A673 (cell line): ENCODE data around the gene SRCIN1. TPM values are rescaled to one million over a fixed set of nuclear protein-coding genes. Genes with fewer than 3 reads are reported as not detected.
"Not testable (repeated sequence)": the region's sequence is repeated elsewhere in the genome, so short reads cannot be mapped to it uniquely, and the experiment has no call there.

ENCODE experiments used
- BruUV-seq: library from RNA; stranded (reverse); fragments of 400-500 nt; replicated peaks from 2 replicates; lab custom pipeline; 2021; lab: Mats Ljungman, UMichigan
- CTCF ChIA-PET: fragments of 300-600 bp; sonication (Branson Sonifier 250); formaldehyde crosslinking; loops from one replicate; lab custom pipeline; 2022; ENCODE audit warnings: antibody characterized with exemption; lab: Charles Lee
- POLR2A ChIA-PET: fragments of 300-600 bp; sonication (Branson Sonifier 250); formaldehyde crosslinking; loops from one replicate; lab custom pipeline; 2022; ENCODE audit warnings: antibody characterized with exemption; ENCODE audit not compliant: low non-redundant PET; lab: Charles Lee
- DNase-seq: peaks from one replicate; pipeline ENCODE4 v3.0.0-alpha.2; 2015; ENCODE audit warnings: low spot score
- H3K27ac ChIP-seq: fragments of 200-600 bp; sonication (generic); 2 replicates; pipeline ENCODE4 v1.5.1; 2016; ENCODE audit warnings: mixed run types, low read depth, mild to moderate bottlenecking, mixed read lengths, antibody characterized with exemption, low read length; ENCODE audit not compliant: poor library complexity, severe bottlenecking
- H3K27me3 ChIP-seq: fragments of 200-600 bp; sonication (generic); replicated peaks from 2 replicates; pipeline ENCODE4 v1.6.1; 2017; ENCODE audit warnings: mixed run types, low read depth, mild to moderate bottlenecking, mixed read lengths, antibody characterized with exemption, low read length; ENCODE audit not compliant: insufficient read depth, poor library complexity
- H3K36me3 ChIP-seq: fragments of 200-600 bp; sonication (generic); 2 replicates; pipeline ENCODE4 v1.6.1; 2016; ENCODE audit warnings: mixed run types, mild to moderate bottlenecking, mixed read lengths, antibody characterized with exemption, low read length; ENCODE audit not compliant: insufficient read depth, poor library complexity, severe bottlenecking
- H3K4me1 ChIP-seq: fragments of 200-600 bp; sonication (generic); 2 replicates; pipeline ENCODE4 v1.6.1; 2017; ENCODE audit warnings: mixed run types, mild to moderate bottlenecking, mixed read lengths, antibody characterized with exemption, low read length; ENCODE audit not compliant: insufficient read depth, poor library complexity, severe bottlenecking
- H3K4me3 ChIP-seq: fragments of 200-600 bp; sonication (generic); 2 replicates; pipeline ENCODE4 v1.5.1; 2016; ENCODE audit warnings: low read depth, mixed run types, mild to moderate bottlenecking, mixed read lengths, low read length; ENCODE audit not compliant: poor library complexity, severe bottlenecking
- H3K9me3 ChIP-seq: fragments of 200-600 bp; sonication (generic); 2 replicates; pipeline ENCODE4 v1.6.1; 2016; ENCODE audit warnings: mixed run types, low read depth, mild to moderate bottlenecking, mixed read lengths, antibody characterized with exemption, low read length; ENCODE audit not compliant: poor library complexity, severe bottlenecking
- CTCF ChIP-seq: fragments of 300-800, 200-600 bp; sonication (generic); conservative IDR thresholded peaks from 2 replicates; pipeline ENCODE4 v1.5.1; 2017; ENCODE audit warnings: low read depth, mild to moderate bottlenecking, antibody characterized with exemption, low read length, moderate library complexity, mixed read lengths
- EZH2 ChIP-seq: fragments of 200-600 bp; sonication (generic); IDR thresholded peaks from 2 replicates; pipeline ENCODE4 v1.6.1; 2017; ENCODE audit warnings: borderline replicate concordance, low read depth, mild to moderate bottlenecking, mixed read lengths, antibody characterized with exemption, low read length; ENCODE audit not compliant: poor library complexity, severe bottlenecking
- intact Hi-C: fragments of 100-400 bp; cut with micrococcal nuclease; formaldehyde crosslinking; loops from one replicate; pipeline ENCODE4 v1.10.0; 2022; ENCODE audit not compliant: unreplicated experiment
- total RNA-seq: library from RNA; stranded (reverse); gene quantifications from 2 replicates; pipeline ENCODE4 v1.2.3, GENCODE V29; 2021

The SRCIN1 gene
- total RNA-seq, 1 experiment from 2014 or later = 1.6 TPM

DNA sequence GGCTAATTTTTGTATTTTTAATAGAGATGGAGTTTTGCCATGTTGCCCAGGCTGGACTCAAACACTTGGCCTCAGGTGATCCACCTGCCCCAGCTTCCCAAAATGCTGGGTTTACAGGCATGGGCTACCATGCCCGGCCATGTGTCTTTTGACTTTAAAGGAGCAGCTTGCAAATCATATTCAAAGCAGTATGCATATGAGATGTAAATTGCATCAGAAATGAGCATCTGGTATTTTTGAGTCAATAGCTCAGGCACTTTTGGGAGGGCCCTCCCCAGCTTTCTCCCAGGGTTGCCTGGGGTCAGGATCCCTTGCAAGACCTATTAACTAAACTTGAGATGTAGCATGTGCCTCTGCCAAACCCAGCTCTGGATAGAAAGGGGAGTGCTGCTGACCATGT is 47.5 kb upstream of the SRCIN1 start:
- no TSS peak for BruUV-seq
- Histone ChIP-seq H3K36me3 (no peaks in the 10 kb centered on the region), H3K27ac (no peak overlapping the region), H3K4me3 (no peak overlapping the region), H3K4me1 (no peaks in the 10 kb centered on the region), H3K9me3 (no peaks in the 10 kb centered on the region), H3K27me3 (no peaks in the 10 kb centered on the region)
- no peak for DNase-seq
- no peak for TF ChIP-seq CTCF
- TF ChIP-seq EZH2 = no peak
- intact Hi-C loops = no loop called here
- ChIA-PET CTCF (no interaction called here), POLR2A (no interaction called here)

GRCh38 chr17:38650653-38651173 is 45.0 kb upstream of the SRCIN1 start:
- POLR2A ChIA-PET = not testable (repeated sequence)

GRCh38 chr17:38637951-38638350 is 32.2 kb upstream of the SRCIN1 start:
- Histone ChIP-seq H3K36me3 (no peaks in the 10 kb centered on the region), H3K4me3 (no peak overlapping the region), H3K9me3 (no peaks in the 10 kb centered on the region), H3K27ac (no peak overlapping the region), H3K4me1 (no peaks in the 10 kb centered on the region), H3K27me3 (no peaks in the 10 kb centered on the region)
- POLR2A ChIA-PET = no interaction called here
- intact Hi-C loops = no loop called here
- CTCF ChIA-PET = no interaction called here
- TF ChIP-seq CTCF (no peak), EZH2 (no peak)
- no peak for DNase-seq
- no TSS peak for BruUV-seq

More at GRCh38 chr17:38650653-38651173, 45.0 kb upstream of the SRCIN1 start:
- intact Hi-C loops, H3K4me1 ChIP-seq, H3K4me3 ChIP-seq, H3K36me3 ChIP-seq, DNase-seq, H3K27me3 ChIP-seq, H3K27ac ChIP-seq, CTCF ChIA-PET, H3K9me3 ChIP-seq, BruUV-seq: not testable (repeated sequence)

DNA sequence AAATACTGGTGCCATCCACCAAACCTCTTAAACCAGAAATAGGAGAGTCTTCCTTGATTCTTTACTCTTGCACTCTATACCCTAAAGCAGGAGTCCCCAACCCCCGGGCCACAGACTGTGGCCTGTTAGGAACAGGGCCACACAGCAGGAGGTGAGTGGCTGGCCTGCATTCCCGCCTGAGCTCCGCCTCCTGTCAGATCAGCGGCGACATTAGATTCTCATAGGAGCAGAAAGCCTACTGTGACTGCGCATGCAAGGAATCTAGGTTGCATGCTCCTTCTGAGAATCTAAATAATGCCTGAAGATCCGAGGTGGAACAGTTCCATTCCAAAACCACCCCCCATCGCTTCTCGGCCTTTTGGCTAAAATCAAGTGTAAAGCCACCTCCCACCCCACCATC is 30.3 kb upstream of the SRCIN1 start:
- BruUV-seq = no TSS peak
- POLR2A ChIA-PET = no interaction called here
- TF ChIP-seq EZH2 (no peak), CTCF (no peak)

More for the DNA sequence above, 30.3 kb upstream of the SRCIN1 start:
- H3K36me3 ChIP-seq = no peaks in the 10 kb centered on the region
- no peaks in the 10 kb centered on the region for H3K9me3 ChIP-seq
- H3K4me3 ChIP-seq = no peak overlapping the region
- no peak for DNase-seq
- CTCF ChIA-PET = no interaction called here
- H3K27me3 ChIP-seq = no peaks in the 10 kb centered on the region
- no peak overlapping the region for H3K27ac ChIP-seq
- intact Hi-C loops = no loop called here
- H3K4me1 ChIP-seq = no peaks in the 10 kb centered on the region
